GM12873 (cell line): ENCODE results near the gene KNDC1.

Experiments
- TF ChIP-seq, protein P1 (sequence below): IDR thresholded peaks from 2 replicates; pipeline ENCODE4 v1.5.1; 2012; ENCODE audit warnings: low read depth, mild to moderate bottlenecking, moderate library complexity, low read length, control low read depth; ENCODE audit not compliant: insufficient read depth; ENCODE audit errors: missing control alignments

KNDC1 gene

DNA sequence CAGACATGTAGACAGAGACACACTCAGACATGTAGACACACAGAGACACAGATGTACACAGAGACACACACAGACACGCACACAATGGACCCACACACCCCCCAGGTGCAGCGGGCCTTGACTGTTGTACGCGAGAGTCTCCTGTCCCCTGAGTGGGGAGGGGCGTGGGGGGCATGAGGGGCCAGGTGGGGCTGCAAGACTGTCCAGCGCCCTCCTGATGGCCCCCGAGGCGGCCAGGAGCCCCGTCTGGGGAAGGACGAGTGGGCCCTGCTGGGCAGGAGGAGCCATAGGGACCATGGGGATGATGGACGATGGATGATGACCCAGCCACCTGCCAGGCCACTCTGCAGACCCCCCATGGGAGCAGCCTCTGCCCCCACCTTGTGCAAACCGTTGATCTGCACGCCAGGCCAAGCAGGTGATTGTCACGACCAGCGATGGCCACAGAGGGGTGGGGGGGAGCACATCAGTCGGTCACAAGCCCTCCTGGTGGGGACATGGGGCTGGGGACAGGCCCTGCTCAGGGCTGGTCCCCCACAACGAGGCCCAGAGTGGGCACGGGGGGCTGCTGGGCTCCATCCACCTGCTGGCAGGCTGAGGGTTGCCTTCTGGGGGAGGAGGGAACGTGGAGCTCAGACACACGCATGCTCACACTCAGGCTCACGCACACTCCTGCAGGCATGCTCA lies 89.2 kb downstream of the KNDC1 start:
- TF ChIP-seq, protein P1, sequence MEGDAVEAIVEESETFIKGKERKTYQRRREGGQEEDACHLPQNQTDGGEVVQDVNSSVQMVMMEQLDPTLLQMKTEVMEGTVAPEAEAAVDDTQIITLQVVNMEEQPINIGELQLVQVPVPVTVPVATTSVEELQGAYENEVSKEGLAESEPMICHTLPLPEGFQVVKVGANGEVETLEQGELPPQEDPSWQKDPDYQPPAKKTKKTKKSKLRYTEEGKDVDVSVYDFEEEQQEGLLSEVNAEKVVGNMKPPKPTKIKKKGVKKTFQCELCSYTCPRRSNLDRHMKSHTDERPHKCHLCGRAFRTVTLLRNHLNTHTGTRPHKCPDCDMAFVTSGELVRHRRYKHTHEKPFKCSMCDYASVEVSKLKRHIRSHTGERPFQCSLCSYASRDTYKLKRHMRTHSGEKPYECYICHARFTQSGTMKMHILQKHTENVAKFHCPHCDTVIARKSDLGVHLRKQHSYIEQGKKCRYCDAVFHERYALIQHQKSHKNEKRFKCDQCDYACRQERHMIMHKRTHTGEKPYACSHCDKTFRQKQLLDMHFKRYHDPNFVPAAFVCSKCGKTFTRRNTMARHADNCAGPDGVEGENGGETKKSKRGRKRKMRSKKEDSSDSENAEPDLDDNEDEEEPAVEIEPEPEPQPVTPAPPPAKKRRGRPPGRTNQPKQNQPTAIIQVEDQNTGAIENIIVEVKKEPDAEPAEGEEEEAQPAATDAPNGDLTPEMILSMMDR: no peak

- TF ChIP-seq, protein P1: no peak
Measured at GRCh38 chr10:133249975-133250754, 90.1 kb downstream of the KNDC1 start.

DNA sequence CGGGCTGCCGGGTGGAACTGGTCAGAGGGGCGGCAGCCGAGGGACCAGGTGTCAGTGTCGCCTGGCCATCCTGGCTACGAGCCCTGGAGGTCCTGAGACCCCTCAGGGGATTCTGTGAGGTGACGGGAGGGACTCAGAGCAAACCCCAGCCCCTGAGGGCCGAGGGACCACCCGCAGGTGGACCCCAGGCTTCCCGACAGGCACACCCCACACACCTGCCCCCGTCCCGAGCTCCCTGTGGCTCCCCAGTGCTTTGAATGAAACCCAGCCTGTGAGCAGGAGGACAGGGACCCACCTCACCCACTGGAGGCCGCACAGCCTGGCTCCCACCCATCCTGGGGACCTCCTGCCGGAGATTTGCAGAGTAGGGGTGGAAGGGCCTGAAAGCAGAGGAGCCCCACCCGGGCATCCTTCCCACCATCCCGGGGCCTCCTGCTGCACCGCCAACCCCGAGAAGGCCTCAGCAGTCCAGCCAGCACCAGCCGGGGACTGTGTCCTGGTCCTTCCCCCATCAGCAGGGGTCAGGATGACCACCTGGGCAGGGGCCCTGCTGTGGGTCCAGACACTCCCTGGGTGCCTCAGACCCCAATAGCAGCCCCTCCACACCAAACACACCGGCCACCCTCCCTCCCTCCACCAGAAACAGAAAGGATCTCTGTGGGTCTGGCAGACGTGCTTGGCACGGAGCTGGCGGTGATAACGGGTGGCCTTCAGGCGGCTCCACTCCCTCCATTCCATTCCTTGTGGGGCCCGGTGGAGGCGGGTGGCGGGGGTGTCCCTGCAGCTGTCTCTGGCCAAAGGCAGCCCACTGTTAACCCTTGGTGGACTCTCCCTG lies 91.6 kb downstream of the KNDC1 start:
- TF ChIP-seq, protein P1: no peak

DNA sequence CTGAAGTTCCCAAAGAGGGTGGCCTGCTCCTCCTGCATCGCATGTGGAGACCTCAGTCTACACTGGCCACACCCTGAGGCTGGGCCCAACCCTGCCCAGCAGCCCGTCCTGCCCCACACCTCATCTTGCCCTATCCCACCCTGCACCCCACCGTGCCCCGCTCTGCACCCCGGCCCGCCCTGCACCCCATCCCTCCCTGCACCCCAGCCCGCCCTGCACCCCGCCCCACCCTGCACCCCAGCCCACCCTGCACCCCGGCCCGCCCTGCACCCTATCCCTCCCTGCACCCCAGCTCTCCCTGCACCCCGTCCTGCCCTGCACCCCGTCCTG lies 92.2 kb downstream of the KNDC1 start:
- TF ChIP-seq, protein P1: no peak

DNA sequence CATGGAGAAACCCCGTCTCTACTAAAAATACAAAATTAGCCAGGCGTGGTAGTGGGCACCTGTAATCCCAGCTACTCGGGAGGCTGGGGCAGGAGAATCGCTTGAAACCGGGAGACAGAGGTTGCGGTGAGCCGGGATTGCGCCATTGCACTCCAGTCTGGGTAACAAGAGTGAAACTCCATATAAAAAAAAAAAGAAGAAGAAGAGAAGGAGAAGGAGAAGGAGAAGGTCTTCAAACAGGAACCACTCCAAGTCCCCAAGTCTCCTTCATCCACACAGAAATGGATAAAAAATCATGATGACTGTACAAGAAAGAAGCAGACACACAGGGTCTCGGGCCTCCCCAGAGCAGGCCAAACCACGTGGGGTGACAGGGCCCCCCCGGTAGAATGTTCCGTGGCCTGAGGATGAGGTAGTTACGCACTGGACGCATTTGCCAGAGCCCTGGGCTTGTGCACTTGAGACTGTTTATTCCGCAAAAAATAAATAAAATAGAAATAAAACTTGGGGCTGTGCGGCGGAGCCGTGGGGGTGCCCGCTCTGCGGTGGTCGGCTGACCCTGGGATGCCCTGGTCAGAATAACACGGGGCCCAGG lies 93.4 kb downstream of the KNDC1 start:
- TF ChIP-seq, protein P1: no peak

DNA sequence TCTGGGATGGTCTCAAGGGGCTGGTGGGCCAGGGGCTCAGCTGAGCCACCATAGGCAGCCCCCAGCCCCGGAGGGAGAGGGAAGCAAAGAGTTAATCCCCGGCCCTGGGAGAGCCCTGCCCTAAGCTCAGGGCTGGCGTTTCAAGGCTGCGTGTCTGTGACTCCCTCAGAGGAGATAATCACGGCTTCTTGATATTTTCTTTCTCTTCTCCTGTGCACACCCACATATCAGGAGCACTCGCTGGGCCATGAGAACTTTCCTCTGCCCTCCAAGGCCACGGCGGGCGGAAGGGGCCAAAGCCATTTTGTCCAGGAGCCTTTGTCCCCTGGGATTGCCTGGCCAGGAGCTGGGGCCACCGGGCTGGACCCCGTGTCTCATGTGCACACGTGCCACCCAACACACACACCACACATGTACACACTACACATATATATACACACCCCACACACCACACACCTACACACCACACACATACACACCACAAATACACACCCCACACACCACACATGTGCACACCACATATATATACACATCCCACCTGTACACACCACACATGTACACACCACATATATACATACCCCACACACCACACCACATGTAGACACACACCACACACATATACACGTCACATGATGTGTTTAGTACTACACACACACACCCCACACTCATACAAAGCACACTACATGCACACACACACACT lies 94.6 kb downstream of the KNDC1 start:
- TF ChIP-seq, protein P1: no peak
